Activated CD4-positive, alpha-beta T cell treated with anti-CD3 and anti-CD28 coated beads for 36 hours (primary cell): ENCODE data around the gene TMEM151A. TPM values are rescaled to one million over a fixed set of nuclear protein-coding genes. Genes with fewer than 3 reads are reported as not detected.

Experiments
- ATAC-seq: fragments of 200-7000 bp; cut with Tn5 transposase; one replicate; pipeline ENCODE4 v1.10.0; 2021; ENCODE audit warnings: mild to moderate bottlenecking, moderate library complexity
- CTCF ChIA-PET: fragments of 350-600 bp; sonication (Branson Sonifier 250); formaldehyde crosslinking; loops from one replicate; lab custom pipeline; 2021; ENCODE audit warnings: antibody characterized with exemption; lab: Charles Lee
- POLR2A ChIA-PET: fragments of 350-600 bp; sonication (Branson Sonifier 250); formaldehyde crosslinking; loops from one replicate; lab custom pipeline; 2021; ENCODE audit warnings: antibody characterized with exemption, inconsistent platforms; lab: Charles Lee
- DNase-seq: peaks from one replicate; pipeline ENCODE4 v3.0.0-alpha.2; 2020
- H3K27ac Mint-ChIP-seq: one replicate; pipeline ENCODE4 v1.8.0; 2021; ENCODE audit warnings: mixed read lengths
- H3K27me3 Mint-ChIP-seq: one replicate; pipeline ENCODE4 v1.8.0; 2021; ENCODE audit warnings: mixed read lengths
- H3K36me3 Mint-ChIP-seq: one replicate; pipeline ENCODE4 v1.8.0; 2021; ENCODE audit warnings: low read depth, mixed read lengths
- H3K4me1 Mint-ChIP-seq: one replicate; pipeline ENCODE4 v1.8.0; 2021; ENCODE audit warnings: mixed read lengths
- H3K4me3 Mint-ChIP-seq: one replicate; pipeline ENCODE4 v1.8.0; 2021; ENCODE audit warnings: mild to moderate bottlenecking, moderate library complexity, mixed read lengths
- H3K9me3 Mint-ChIP-seq: one replicate; pipeline ENCODE4 v1.8.0; 2021; ENCODE audit warnings: low read depth, mixed read lengths
- intact Hi-C, 2 experiments: fragments of 100-400 bp; cut with DNase I in 1 of 2; cut with micrococcal nuclease in 1 of 2; formaldehyde crosslinking; loops; one replicate each; pipeline versions ENCODE4 v1.14.2 to v1.15.1; 2022 to 2024; cut with DNase I, micrococcal nuclease
- total RNA-seq, 2 experiments: library from RNA; stranded (reverse); gene quantifications; one replicate each; pipeline ENCODE4 v1.2.3, GENCODE V29; 2021

Gene TMEM151A
- total RNA-seq, 2 experiments from 2014 or later = not detected

DNA sequence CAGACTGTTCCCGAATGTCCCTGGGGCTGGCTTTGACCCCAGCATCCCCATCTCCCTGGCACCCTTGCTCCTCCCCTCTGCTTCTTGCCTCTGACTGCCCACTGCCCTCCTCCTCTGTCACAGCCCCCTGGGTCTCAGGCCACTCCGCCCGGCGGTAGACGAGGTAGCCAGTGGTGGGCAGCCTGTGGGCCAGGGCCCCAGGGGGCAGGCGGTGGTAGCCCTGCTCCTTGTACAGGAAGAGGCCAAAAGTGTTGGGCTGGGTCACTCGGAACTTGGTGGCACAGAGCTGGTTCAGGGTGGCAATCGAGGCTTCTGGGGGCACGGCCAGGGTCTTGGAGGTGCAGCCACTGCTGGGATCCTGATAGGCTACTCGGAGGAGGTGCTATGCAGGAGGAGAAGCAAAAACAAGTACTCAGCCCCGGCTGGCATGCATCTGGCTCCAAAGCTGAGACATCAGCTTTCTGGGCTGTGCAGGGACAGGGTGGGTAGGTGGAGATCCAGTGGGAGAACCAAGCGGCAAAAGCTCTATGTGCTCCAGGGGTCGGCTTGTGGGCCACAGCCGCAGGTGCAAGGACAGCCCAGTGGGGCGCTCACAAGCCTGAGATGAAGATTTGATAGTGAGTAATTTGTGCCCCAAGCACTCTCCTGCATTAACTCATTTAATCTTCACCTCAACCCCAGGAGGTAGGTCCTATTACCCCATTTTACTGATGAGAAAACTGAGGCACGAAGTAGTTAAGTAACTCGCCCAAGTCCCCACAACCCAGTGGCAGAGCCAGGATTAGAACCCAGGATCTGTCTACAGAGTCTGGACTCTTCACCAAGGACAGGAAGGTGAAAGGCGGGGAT lies 40.9 kb downstream of the TMEM151A start:
- no peak overlapping the region for H3K27ac Mint-ChIP-seq
- H3K4me1 Mint-ChIP-seq = peaks cover 27% of the 10 kb centered on the region
- CTCF ChIA-PET = interaction anchor here (0.7 to 2.2 kb wide), 5 partner anchors 11 to 32 kb away, joined by 3 to 9 read pairs (median 5); no protein-coding TSS in a partner anchor
- POLR2A ChIA-PET = interaction anchor here (0.6 kb wide), 1 partner anchor 494 kb away, joined by 3 read pairs; no protein-coding TSS in a partner anchor
- H3K27me3 Mint-ChIP-seq = no peaks in the 10 kb centered on the region
- H3K36me3 Mint-ChIP-seq = peaks cover 7% of the 10 kb centered on the region
- no peak overlapping the region for H3K4me3 Mint-ChIP-seq
- ATAC-seq (no peak), DNase-seq (no peak)
- no peaks in the 10 kb centered on the region for H3K9me3 Mint-ChIP-seq
- intact Hi-C loops = no loop called here

DNA sequence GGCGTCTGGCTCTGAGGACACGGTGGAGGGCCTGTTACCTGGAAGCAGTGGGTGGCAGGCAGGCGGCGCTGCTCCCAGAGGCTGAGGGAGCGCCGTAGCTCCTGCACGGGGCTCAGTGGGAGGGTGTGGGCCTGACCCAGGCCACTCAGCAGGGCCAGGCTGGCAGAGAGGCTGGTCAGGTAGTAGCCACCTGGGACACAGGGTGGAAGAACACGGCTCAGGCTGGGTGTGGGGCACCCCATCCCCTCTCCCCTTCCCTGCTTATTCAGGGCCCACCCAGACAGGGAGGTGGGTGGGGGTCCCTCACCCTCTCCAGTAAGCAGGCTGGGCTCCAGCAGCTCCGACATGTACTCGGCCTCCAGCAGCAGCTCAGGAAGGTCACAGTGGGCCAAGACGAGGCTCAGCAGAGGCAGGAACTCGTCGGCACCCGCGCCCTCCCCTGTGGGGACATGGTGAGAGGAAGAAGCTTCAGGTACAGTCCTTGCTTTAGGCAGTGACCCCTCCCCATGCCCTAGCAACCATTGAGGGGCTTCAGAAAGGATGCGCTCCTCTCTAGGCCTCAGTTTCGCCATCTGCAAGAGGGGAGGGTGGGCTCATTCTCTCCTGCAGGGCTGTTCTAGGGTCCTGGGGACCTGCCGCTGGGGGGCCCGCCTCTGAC lies 41.7 kb downstream of the TMEM151A start:
- Mint-ChIP-seq H3K27me3 (no peaks in the 10 kb centered on the region), H3K9me3 (no peaks in the 10 kb centered on the region), H3K36me3 (peaks cover 7% of the 10 kb centered on the region), H3K4me3 (no peak overlapping the region), H3K4me1 (peaks cover 22% of the 10 kb centered on the region), H3K27ac (no peak overlapping the region)
- intact Hi-C loops = no loop called here
- POLR2A ChIA-PET = no interaction called here
- ATAC-seq = no peak
- DNase-seq = no peak
- CTCF ChIA-PET = interaction anchor here (0.5 to 1.1 kb wide), 3 partner anchors 11 to 134 kb away, joined by 3 to 6 read pairs (median 5); partner anchors contain the start of gene BRMS1

DNA sequence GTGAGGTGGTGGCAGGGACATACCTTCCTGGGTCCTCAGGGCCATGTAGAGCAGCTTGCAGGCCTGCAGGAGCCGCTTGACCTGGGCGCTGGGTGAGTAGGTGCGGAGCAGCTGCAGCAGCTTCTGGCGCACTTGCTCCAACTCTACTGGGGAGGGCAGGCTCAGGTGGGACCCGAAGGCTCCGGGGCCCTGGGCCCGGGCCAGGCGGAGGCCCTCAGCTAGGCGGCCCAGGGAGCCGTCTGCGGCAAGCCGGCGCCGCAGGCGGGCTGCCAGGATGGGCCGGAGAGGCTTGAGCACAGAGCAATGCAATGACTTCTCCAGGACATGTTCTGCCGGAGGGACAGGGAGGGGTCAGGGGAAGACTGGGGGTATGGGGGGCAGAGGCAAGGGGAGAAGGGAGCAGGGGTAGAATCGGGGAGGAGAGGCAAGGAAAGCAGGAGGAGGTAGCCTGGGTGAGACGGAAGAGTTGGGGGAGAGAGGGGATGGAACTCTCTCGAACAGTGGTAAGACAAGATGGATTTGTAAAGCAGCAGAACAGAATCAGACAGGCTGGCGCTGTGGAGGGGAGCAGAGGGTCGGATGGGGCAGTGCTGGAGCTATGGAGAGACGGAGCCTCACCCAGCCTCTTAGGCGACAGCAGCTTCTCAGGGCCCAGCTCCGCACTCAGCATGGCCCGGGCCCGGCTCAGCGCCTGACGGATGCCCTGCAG lies 42.4 kb downstream of the TMEM151A start:
- H3K4me1 Mint-ChIP-seq = peaks cover 19% of the 10 kb centered on the region
- H3K9me3 Mint-ChIP-seq = no peaks in the 10 kb centered on the region
- ATAC-seq = no peak
- intact Hi-C loops = no loop called here
- ChIA-PET POLR2A (no interaction called here), CTCF (interaction anchor here (0.5 to 2.1 kb wide), 5 partner anchors 11 to 258 kb away, joined by 3 to 6 read pairs (median 5); partner anchors contain the start of gene BRMS1)
- DNase-seq = no peak
- peaks cover 12% of the 10 kb centered on the region for H3K36me3 Mint-ChIP-seq
- no peak overlapping the region for H3K27ac Mint-ChIP-seq
- no peak overlapping the region for H3K4me3 Mint-ChIP-seq
- H3K27me3 Mint-ChIP-seq = no peaks in the 10 kb centered on the region

DNA sequence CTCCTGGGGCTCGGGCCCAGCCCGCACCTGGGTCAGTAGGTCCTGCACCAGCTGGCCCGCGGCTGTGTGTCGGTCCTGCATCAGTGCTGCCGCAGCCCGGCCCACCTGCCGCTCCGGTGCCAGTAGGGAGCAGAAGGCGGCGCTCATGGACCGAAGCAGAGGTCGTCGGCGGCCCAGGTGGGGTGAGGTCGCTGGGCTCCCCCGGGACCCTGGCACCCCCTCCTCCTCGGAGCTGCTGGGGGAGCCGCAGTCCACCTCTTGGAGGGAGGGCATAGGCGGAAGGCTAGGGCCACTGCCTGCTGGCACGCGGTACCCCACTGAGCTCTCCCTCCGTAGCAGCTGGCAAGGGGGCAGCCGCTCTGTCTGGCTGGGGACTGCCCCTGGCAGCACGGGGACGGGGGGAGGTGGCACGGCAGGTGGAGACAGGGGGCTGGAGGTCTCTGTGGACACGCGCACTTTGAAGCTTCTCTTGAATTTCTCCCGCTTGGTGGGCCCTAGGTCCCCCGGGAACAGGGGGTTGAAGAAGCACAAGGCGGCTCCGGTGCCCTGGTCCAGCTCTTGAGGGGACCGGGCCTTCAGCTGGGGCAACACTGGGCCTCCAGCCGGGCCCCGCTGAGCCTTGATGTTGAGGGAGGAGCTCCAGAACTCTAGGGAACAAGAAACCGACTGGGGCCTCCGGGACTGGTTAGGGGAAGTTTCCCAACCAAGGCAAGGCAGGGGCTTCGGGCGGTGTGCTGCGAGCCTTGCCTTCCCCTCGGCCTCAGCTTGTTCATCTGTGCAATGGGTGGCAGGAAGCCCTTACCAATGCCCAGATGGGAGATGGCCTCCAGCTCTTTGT lies 43.1 kb downstream of the TMEM151A start:
- no peak for ATAC-seq
- H3K27me3 Mint-ChIP-seq = no peaks in the 10 kb centered on the region
- peaks cover 19% of the 10 kb centered on the region for H3K4me1 Mint-ChIP-seq
- peaks cover 15% of the 10 kb centered on the region for H3K36me3 Mint-ChIP-seq
- H3K9me3 Mint-ChIP-seq = no peaks in the 10 kb centered on the region
- no peak overlapping the region for H3K27ac Mint-ChIP-seq
- no peak overlapping the region for H3K4me3 Mint-ChIP-seq
- ChIA-PET CTCF (interaction anchor here (0.5 to 2.1 kb wide), 5 partner anchors 10 to 257 kb away, joined by 3 to 6 read pairs (median 4); partner anchors contain the start of gene BRMS1), POLR2A (interaction anchor here (0.6 to 1.1 kb wide), 2 partner anchors 13 to 282 kb away, joined by 3 read pairs; no protein-coding TSS in a partner anchor)
- DNase-seq = no peak
- intact Hi-C loops = no loop called here

DNA sequence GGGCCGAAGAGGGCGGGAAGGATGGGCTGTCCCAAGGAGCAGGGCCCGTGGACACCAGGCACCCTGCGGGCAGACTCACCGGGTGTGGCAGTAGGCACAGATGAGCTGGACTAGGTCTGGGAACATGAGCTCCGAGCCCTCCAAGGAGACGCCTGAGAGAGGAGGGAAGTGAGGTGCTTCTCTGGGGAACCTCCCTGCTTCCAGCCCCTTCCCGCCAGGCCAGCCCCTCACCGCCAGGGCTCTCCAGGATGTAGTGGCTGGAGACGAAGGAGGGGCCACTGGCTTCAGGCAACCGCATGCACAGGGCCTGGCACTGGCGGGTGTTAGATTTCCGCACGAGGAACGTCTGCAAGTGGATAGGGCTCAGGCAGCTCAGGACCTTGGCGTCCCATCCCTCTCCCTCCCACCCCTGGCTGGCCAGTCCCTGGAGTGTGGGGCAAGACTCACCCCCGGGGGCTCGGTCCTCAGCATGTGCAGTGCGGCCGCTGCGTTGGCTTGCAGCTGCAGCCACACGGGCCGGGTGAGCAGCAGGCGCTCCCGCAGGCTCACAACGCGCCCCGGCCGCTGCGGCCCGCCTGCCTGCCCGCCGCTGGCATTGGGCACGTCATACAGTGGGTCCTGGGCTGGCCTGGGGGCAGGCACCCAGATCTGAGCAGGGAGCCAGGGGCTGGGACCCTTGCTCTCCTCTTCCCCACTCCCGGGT lies 44.0 kb downstream of the TMEM151A start:
- intact Hi-C loops = loop anchor here in 1 of 2 experiments (1.0 kb wide), 1 partner anchor 10 kb away; the partner anchor contains the start of gene BRMS1
- POLR2A ChIA-PET = interaction anchor here (0.7 to 1.1 kb wide), 2 partner anchors 12 to 915 kb away, joined by 3 to 4 read pairs; no protein-coding TSS in a partner anchor

DNA sequence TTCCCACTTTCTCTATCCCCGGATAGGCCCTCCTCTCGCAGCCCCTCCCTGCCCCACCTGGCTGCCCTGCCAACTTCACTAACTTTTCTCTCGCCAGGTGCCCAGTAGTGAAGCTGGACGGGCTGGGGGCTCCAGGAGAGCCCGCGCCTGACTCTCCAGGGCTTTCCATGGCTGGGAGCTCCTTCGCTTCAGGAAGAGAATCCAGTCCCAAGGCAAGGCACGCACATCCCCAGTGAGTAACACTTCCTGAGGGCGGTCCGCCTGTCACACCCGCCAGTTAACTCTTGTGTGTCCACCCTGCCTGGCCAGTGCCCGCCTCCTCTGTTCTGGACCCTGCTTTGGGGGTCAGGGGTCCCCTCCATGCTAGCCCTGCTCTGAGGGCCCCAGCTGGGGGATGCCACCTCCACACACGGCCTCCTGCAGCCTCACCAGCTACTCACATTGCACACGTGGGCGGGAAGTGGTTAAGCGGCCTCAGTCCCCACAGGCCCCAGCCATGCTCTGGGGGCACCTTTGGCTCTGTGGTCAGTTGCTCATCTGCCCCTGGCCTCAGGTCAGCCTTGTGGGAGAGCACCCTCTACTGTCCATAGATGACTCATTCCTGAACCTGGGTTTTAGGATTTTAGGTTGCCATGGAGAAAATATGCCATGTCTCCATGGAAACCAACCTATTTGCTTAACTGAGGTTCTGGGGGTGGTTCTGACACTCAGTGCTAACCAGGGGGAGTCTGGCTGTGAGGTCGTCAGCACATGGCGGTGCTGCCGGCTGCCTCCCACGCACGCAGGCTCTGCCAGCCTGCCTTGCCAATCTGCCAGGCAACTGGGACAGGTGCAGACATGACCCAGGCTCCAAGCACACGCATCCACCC lies 44.8 kb downstream of the TMEM151A start, which contains the start of gene RIN1:
TSS of gene RIN1 (minus strand) at position 201 of the 869 bp plus-strand sequence. CDS start at position 169, 32 bp downstream.
- Mint-ChIP-seq H3K9me3 (no peaks in the 10 kb centered on the region), H3K4me1 (peaks cover 19% of the 10 kb centered on the region), H3K36me3 (peaks cover 17% of the 10 kb centered on the region), H3K27ac (peak within 1 kb of the TSS; percentile 47), H3K27me3 (no peaks in the 10 kb centered on the region), H3K4me3 (peak within 1 kb of the TSS; percentile 56)
- ChIA-PET CTCF (interaction anchor here (0.6 to 2.1 kb wide), 5 partner anchors 25 to 269 kb away, joined by 3 to 6 read pairs (median 4); no protein-coding TSS in a partner anchor), POLR2A (interaction anchor here (0.7 kb wide), 1 partner anchor 915 kb away, joined by 4 read pairs; no protein-coding TSS in a partner anchor)
- DNase-seq (peak; percentile 79), ATAC-seq (peak; percentile 83)
- intact Hi-C loops = loop anchor here in 1 of 2 experiments (1.0 kb wide), 1 partner anchor 9 kb away; the partner anchor contains the start of gene BRMS1

More for the DNA sequence above, 44.0 kb downstream of the TMEM151A start:
- H3K4me1 Mint-ChIP-seq = peaks cover 19% of the 10 kb centered on the region
- CTCF ChIA-PET = interaction anchor here (0.6 to 2.1 kb wide), 8 partner anchors 9 to 268 kb away, joined by 3 to 6 read pairs (median 4); partner anchors contain the start of gene BRMS1
- ATAC-seq = peak; percentile 5
- no peaks in the 10 kb centered on the region for H3K9me3 Mint-ChIP-seq
- no peak overlapping the region for H3K27ac Mint-ChIP-seq
- H3K27me3 Mint-ChIP-seq = no peaks in the 10 kb centered on the region
- H3K36me3 Mint-ChIP-seq = peaks cover 15% of the 10 kb centered on the region
- DNase-seq = no peak
- H3K4me3 Mint-ChIP-seq = peak overlapping the region; percentile 56

DNA sequence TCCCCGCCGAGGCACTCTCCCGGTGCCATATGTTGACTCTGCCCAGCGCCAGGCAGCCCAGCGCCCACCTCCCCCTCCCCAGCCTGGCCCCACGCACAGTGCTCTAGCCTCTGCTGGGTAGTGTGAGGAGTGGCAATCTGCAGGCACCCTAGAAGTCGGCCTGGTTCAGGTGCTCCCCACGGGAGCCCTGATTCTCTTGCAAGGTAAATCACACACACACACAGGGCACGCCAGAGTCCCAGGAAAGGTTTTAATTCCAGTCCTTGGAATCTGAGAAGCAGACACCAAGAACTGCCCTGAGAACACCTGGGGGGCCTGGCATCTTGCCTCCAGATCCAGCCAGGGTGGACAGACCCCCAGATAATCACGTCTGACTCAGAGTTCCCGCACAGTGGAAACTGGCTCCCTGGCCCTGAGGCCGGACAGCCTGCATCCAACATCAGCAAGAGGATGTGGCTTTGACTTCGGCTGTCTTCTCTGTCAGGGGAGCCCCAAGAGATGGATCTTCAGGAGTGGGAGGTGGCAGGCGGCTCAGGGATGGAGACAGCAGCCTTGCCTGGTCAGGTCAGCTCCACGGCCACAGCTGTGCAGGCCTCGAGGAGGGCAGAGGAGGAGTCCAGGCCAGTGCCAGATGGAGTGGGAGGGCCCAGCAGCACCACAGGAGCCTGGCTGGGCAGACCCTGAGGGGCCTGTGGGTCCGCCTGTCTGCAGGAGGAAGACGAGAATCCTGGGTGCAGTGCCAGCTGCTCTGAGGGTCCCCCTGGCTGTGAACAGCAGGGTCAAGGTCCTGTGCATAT lies 45.6 kb downstream of the TMEM151A start:
- DNase-seq = no peak
- H3K36me3 Mint-ChIP-seq = peaks cover 21% of the 10 kb centered on the region
- H3K27ac Mint-ChIP-seq = peak overlapping the region; percentile 25
- CTCF ChIA-PET = interaction anchor here (0.5 to 0.9 kb wide), 2 partner anchors 26 to 515 kb away, joined by 3 to 4 read pairs; no protein-coding TSS in a partner anchor
- no peaks in the 10 kb centered on the region for H3K9me3 Mint-ChIP-seq
- ATAC-seq = no peak
- intact Hi-C loops = no loop called here
- peak overlapping the region; percentile 56 for H3K4me3 Mint-ChIP-seq
- peaks cover 22% of the 10 kb centered on the region for H3K4me1 Mint-ChIP-seq
- H3K27me3 Mint-ChIP-seq = no peaks in the 10 kb centered on the region
- POLR2A ChIA-PET = interaction anchor here (0.5 kb wide), 1 partner anchor 66 kb away, joined by 4 read pairs; no protein-coding TSS in a partner anchor

DNA sequence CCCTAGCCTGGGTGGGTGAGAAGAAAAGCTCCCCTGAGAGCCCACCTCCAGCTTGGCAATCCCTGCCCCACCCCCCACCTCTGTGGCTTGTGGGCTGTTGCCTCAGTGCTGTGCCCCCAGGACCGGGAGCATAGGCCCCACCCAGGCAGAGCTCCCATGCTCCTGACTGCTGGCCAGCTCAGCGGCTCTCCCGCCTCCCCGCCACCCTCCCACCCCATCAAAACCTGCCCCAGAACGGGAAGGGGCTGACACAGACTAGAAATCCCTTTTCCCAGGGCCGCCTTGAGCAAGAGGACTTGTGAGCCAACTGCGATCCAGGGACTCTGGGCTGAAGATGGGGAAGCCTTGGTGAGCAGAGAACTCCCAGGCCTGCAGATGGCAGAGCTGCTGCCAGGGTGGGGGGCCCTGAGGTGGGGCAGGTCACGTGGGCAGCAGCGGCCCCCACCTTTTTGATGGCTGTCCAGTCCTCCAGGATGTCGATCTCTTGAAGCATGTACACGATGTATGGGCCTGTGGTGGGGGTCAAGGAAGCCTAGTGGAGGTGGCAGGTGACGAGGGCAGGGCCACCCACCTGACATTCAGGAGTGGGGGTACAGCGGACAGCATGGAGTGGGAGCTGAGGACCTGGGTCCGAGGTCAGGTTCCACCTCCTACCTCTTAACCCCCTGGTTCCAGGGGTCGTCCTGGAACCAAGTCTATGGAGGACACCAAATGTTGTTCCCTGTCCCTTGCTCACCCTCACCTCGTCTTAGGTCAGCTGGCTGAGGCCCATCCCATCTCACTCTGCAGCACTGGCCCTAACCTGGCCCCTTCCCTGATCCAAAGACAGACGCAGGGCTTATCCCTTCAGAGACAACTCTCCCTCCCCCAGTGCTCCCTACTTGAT lies 46.8 kb downstream of the TMEM151A start:
- peaks cover 24% of the 10 kb centered on the region for H3K36me3 Mint-ChIP-seq
- no peak for DNase-seq

More for the DNA sequence above, 46.8 kb downstream of the TMEM151A start:
- POLR2A ChIA-PET = no interaction called here
- intact Hi-C loops = no loop called here
- CTCF ChIA-PET = interaction anchor here (0.9 kb wide), 1 partner anchor 27 kb away, joined by 3 read pairs; no protein-coding TSS in a partner anchor
- Mint-ChIP-seq H3K27me3 (no peaks in the 10 kb centered on the region), H3K4me1 (peaks cover 30% of the 10 kb centered on the region), H3K27ac (no peak overlapping the region), H3K9me3 (no peaks in the 10 kb centered on the region), H3K4me3 (no peak overlapping the region)
- no peak for ATAC-seq
